Cardiac septum (tissue), 1 donor: Measurements from ENCODE around the gene KIAA0319L. TPM values are rescaled to one million over a fixed set of nuclear protein-coding genes. Genes with fewer than 3 reads are reported as not detected.

ENCODE experiments used
- DNase-seq: peaks from one replicate; pipeline ENCODE4 v3.0.0-alpha.2; 2020; ENCODE audit warnings: low spot score
- intact Hi-C: fragments of 100-400 bp; cut with DNase I; formaldehyde crosslinking; loops from one replicate; pipeline ENCODE4 v1.14.0; 2022
- total RNA-seq: library from RNA; stranded (reverse); fragmentation: NEBNext Ultra II Directional; extraction: Animal tissue kit (Norgen Biotek cat#: 25700); gene quantifications from one replicate; pipeline ENCODE4 v1.2.1, GENCODE V29; 2021
- donor health status: DM: no; HTN: no; CAD: no.

KIAA0319L gene
- total RNA-seq, 1 donor from 2014 or later: 84.0 TPM

DNA sequence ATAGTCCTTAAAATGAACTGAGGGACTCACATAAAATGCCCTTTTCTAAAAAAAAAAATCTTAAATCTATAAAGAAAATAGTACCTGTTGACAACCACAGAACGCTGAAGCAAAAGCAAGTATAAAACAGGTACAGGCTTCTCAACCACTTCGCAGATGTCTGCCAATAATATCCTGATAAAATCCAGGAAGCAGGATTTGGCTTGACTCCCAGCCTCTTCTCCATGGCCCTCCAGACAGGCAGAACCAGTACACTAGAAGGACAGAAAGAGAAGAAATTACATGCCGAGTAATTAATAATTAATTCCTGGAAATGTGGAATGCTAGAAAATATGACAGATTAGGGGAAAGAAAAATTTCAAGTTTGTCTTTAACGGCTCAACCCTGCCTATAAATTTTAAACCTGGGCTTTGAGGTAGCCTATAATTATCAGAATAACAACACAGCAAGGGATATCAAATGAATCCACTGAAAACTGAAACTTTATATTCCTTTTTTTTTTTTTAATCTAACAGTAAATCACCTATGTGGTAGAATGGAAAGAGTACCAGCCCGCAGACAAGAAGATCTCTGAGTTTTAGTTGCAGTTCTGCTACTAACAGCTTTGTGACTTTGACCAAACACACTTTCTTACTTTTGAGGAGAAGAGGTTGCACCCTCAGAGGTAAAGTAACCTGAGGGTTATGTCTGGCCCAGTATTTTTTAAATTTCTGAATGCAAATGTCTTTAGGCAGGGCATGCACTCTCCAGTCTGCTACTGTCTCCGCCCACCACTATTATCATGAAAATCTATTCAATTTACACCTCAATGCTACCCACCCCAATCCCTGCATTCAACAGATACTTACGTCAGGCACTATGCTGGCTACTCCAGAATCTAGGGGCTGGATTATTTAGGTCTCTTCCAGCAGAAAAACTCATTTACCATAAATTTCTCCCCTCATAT, 2.7 kb downstream of the KIAA0319L start:
- DNase-seq: no peak
- intact Hi-C loops: loop anchor here (5.0 kb wide), 1 partner anchor 362 kb away; the partner anchor contains the start of gene SFPQ

DNA sequence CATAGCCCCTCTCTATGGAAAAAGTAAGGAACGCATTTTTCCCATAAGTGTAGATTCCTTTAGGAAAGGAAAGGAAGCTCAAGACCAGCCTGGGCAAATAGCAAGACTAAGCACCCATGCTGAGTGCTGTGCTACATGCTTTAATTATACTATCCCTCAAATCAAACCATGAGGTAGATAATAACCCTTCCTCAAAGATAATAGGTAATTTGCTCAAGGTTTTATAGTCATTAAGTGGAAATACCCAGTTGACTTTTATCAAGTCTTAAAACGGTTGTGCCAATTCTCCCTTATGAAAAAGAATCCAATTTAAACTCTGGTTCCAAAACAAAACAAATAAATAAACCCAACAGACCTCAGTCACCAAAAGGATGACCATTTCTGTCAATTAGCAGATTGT, 3.4 kb downstream of the KIAA0319L start:
- intact Hi-C loops: no loop called here
- no peak for DNase-seq

DNA sequence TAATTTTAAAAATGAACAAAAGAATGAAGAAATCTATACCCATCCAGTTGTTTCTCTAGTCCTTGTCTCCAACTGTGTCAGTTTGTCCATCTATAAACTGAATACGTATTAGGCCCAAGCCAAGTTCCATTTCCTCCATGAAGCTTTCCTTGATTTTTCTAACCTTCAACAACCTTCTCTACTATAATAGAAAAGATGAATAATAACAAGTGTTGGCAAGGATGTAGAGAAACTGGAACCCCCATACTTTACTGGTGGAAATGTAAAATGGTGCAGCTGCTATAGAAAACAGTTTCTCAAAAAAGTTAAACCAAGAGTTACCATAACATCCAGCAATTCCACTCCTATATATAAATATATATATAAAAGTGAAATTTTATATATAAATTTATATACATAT, 10.6 kb downstream of the KIAA0319L start:
- intact Hi-C loops: no loop called here

DNA sequence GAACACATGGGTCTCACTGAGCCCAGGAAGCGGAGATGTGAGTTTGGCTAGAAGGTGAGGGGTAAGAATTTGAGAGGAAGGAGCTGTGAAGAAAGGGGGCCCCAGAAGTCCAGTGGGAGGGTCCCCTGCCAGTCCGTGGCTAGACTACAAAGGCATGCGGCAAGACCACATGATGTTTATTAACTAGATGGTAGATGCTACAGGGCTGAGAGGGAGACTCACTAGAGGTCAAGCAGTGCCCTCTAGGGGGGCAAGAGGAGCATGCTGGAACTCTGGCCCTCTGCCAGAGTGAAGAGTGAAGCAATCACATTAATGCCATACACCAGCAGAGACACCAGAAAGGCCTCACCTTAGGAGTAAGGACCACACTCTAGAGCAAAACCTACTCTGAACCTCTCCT, 12.2 kb downstream of the KIAA0319L start:
- intact Hi-C loops: no loop called here
- no peak for DNase-seq

More for the DNA sequence above, 10.6 kb downstream of the KIAA0319L start:
- no peak for DNase-seq

DNA sequence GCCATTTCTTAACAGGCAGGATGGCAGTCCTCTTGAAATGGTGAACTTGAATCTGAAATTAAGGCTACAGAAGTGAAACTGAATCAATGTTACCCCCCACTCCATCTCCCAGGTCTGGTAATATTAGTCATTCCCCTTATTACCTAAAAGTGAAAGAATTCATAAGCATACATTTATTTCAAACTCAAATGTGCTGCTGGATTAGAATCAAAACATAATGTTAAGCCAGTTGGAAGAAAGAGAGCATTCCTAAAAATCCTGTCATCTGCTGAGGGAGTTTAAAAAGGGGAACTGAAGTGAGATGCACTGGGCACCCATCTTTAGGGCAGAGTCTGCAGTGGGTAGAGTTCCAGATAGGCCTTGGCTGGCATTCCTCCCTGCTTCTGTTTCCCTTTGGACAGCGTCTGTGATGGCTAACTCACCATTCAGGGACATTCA, 17.4 kb downstream of the KIAA0319L start:
- DNase-seq: no peak
- intact Hi-C loops: loop anchor here (2.0 kb wide), 1 partner anchor 19 kb away; no protein-coding TSS in a partner anchor

DNA sequence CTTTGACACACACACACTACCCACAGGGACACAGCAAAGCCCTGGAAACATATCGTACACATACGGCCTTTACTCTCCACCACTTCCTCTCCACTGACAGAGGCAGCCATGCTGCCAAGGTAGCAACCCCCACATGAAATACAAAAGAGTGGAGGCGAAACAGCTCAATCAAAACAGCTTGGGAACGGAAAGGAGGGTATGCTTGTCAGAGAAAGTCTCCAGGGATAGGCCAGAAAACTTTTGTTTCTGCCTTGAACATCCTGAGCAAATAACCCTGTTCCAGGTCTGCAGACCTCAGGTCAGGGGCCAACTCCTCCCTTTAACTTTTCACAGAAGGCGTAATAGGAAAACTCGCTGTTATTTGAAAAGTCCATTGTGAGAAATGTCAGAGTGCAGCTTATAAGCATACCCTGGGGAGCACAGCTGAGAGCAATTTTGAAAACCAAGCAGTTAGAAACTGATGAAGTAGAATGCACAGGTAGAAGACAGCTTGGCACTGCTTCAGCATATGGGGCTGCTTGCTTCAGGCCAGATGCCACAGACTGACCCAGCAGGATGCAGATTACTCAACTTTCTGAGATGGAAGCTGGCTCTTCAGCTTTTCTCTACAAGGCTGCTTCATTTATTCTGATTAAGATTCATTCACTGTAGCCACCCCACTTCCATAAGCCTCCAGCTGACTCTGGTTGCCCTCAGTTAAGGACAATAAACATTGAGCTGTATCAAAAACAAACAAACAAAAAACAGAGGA, 18.0 kb downstream of the KIAA0319L start:
- no peak for DNase-seq
- intact Hi-C loops: loop anchor here (2.0 kb wide), 1 partner anchor 20 kb away; no protein-coding TSS in a partner anchor

DNA sequence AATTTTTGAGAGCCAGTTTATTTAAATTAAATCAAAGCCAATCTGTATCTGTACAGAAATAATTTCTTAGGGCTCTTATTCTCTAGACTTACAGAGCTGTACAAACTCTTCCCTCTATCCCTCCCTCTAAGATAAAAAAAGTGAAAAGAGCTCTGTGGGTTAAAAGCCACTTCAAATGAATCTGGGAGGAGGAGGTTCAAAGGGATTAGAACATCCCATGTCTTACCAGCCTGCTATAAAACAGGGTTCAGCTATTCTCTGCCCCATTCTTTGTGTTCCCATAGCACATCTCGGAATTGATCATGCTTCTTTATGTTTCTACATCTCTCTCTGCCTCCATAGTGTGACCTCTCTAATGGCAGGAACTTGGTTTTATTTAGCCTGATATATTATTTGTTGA, 19.4 kb downstream of the KIAA0319L start:
- intact Hi-C loops: loop anchor here (2.0 kb wide), 2 partner anchors 21 to 29 kb away; no protein-coding TSS in a partner anchor
- no peak for DNase-seq

DNA sequence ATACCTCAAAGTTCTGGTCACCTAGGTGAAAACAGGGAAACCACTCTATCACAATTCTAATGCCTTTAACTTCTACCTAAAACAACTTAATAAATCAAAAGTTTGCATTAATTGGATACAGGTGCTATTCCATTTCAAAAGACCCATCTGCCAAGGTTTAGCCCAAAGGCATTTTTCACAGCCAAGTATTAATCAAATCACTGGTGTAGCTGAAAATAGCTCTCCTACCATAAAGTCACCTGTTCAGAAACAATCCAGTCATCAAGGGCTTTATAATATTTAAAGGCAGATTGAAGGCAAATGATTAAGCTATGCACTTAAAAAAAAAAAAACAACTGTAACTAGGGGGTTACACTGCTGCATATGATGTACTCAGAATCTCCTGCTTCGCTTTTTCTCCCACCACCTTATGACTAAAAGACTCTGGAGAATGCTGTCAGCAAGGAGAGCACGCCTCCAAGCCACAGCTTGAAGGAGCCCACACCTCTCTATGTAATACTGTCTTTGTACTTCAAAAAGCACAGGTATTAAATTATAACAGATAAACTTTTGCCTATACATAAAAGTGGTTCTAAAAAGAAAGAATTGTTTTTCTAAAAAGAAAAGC, 20.5 kb downstream of the KIAA0319L start:
- no peak for DNase-seq
- intact Hi-C loops: loop anchor here (2.0 kb wide), 1 partner anchor 28 kb away; no protein-coding TSS in a partner anchor

DNA sequence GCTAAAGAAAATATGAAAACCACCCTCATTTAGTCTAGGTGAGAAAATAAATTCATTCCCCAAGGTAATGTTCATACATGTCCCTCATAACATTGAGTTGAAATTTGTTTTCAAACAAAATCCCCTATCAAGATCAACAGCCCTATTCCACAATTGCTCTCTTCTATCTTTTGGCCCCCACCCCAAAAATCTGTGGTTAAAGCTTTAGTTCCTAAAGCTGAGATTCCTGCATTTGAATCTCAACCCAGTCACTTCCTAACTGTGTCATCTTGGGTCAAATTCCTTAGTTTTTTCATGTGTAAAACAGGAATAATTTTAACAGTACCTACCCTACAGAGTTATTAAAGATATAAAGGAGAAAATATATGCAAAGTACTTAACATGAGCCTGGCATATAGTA, 22.0 kb downstream of the KIAA0319L start:
- no peak for DNase-seq
- intact Hi-C loops: no loop called here

DNA sequence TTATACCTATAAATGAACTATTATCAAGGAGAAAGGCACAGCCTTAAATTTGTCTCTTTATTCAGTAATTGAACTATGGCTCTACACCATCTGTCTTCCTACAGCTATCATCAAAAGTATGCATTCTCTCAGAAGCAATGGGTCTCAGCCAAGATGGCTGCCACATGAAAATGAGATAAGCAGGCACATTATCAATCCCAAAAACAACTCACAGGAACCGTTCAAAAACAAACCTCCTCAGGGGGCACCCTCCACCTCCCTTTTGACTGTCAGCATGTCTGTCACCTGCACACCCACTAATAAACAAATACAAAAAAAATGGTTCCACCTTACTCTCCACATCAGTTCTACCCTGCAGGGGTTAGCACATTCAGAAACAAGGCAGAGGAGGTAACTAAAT, 23.6 kb downstream of the KIAA0319L start:
- no peak for DNase-seq
- intact Hi-C loops: no loop called here

DNA sequence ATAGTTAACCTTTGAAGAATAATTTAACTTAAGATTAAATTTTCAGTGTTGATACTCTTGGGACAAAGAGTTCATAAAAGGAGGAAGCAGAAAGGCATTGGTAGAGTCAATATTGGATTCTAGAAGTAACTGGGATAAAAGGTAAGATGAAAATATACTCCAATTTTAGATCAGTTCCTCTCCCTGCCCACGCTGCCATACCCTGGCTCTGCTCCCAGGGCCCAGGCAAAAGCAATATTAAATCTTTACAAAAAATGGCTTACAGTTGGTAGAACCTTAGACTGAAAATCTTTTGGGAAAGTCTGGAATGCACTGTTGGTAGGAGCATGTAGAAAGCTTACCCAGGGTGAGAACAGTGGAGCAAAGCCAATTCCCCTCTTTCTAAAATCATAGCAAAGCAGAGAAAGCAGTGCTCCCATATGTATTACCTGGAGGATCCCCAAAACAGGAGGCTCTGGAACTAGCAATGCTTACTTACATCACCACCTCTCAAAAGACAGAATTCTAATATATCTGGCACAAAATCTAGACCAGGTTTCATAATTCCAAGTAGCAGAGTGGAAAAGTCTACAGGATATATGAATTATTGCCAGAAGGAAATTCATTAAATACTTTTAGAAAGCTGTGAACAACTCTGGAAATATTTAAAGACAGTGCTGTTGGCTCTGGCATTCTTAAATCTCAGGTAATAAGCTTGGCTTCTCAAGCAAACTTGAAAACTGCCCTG, 24.5 kb downstream of the KIAA0319L start:
- no peak for DNase-seq
- intact Hi-C loops: no loop called here

DNA sequence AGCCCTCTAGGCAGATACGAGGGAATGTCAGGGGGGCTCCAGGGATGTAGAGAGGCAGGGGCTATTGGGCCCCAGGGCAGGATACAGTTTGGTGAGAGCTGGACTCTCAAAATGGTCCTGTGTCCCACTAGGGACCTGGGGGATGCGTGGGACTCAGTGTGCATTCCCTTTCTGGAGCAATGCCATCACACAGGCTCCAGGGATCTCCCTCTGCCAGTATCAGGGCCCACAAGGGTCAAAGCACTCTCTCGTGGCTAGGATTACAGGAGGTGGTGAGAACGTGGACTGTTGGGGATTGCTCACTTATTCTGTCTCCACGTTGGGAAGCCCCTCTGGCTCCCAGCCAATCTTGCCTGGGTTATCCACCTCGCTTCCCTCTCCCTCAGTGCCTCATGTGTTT, 25.8 kb downstream of the KIAA0319L start:
- intact Hi-C loops: no loop called here
- no peak for DNase-seq

DNA sequence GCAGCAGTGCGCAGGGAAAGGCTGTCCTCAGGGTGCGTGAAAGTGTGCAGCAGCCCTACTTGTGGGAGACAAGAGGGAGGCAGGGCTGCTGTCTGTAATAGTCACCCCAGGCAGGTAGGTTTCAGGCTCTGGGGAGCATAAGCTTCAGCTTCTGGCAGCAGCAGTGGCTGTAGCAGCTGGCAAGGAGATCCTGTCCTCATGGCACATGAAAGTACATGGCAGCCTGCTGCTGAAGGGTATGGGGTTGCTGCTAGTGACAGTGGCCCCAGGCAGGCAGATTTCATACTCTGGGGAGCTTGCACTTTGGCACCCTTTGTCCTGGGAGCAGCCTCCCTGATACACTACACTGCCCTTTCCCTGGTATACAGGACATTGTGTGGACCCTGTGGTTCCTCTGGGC, 26.3 kb downstream of the KIAA0319L start:
- intact Hi-C loops: no loop called here
- no peak for DNase-seq

DNA sequence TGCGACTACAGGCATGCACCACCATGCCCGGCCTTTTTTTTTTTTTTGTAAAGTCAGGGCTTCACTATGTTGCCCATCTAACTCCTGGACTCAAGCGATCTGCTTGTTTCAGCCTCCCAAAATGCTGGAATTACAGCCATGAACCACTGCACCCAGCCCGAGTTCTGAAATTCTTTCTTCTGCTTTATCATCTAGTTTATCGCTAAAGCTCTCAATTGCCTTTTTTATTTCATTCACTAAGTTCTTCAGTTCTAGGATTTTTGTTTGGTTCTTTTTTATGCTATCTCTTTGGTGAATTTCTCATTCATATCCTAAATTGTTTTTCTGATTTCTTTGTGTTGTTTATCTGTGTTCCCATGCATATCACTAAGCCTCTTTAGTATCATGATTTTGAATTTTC, 27.0 kb downstream of the KIAA0319L start:
- intact Hi-C loops: no loop called here
- no peak for DNase-seq

DNA sequence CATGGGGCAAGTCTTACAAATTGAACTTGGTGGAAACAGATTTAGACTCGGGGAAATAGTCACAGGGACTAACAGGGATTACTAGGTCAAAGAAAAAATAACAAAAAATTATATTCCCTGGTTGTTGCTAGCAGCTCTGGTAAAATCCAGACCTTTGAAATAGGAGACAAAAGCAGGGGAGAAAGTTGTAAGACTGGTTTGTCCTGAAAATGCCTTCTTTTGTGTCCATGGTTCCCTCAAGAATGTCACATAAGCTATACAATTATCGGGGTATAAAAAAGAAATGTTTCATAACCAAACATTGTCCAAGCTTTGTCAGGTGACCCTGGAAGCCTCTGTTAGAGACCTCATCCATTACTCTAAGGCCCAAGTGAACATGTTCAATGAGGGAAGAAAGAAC, 33.1 kb downstream of the KIAA0319L start:
- no peak for DNase-seq
- intact Hi-C loops: no loop called here

DNA sequence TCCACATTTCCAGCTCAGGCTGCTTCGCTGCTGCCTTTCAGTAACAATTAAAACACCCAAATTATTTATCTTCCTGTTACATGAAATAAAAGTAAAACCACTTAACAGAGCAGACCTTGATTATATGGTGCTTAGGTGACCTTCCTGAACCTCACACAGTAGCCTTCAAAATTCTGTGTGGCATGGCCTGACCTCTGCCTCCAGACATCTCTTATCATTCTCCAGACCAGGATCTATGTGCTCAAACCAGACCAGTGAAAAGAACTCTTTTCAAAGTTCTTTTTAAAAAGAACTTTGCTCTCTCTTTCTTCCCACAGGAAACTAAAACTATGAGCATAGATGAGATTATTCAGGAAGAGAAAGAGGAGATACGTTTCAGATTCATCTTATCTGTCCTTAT, 37.8 kb downstream of the KIAA0319L start:
- intact Hi-C loops: no loop called here
- no peak for DNase-seq

DNA sequence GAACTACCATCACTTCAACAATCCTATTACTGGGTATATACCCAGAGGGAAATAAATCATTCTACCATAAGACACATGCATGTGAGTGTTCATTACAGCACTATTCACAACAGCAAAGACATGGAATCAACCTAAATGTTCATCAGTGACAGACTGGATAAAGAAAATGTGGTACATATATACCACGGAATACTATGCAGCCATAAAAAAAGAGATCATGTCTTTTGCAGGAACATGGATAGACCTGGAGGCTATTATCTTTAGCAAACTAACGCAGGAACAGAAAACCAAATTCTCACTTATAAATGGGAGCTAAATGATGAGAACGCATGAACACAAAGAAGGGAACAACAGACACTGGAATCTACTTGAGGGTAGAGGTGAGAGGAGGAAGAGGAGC, 39.0 kb downstream of the KIAA0319L start:
- no peak for DNase-seq
- intact Hi-C loops: no loop called here

DNA sequence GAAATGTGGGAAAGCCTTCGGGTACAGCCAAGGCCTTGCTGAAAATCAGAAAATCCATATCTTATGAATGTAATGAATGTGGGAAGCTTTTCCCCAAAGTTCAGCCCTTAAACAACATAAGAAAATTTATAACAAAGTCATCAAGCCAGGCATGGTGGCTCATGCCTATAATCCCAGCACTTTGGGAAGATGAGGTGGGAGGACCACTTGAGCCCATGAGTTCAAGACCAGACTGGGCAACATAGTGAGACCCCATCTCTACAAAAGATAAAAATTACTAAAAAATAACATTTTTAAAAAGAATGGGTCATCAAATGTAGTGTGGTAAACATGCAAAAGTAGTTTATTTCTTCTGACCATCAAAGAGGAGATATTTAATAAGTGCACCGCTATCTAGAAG, 45.9 kb downstream of the KIAA0319L start:
- no peak for DNase-seq
- intact Hi-C loops: no loop called here

DNA sequence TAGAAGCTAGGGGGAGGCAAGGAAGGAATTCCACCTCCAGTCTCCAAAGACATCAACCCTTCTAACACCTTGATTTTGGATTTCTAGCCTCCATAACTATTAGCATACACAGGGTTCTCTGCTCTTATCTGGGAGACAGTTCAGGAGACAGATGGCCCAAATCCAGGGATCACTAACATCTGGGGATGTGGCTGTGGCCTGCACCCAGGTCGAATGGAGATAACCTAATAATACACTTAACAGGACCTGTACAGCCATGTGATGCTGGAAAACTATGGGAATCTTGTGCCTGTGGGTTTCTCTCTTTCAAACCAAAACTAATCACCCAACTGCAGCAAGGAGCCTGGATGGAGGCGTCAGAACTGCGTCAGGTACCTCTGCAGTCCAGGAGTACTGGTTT, 47.6 kb downstream of the KIAA0319L start:
- intact Hi-C loops: loop anchor here (2.0 kb wide), 1 partner anchor 27 kb away; no protein-coding TSS in a partner anchor
- DNase-seq: no peak
